AG09309 (cell line): ENCODE measurements around the gene TP53BP1.

ENCODE experiments used
- DNase-seq: peaks from one replicate; pipeline ENCODE4 v3.0.0-alpha.2; 2010; ENCODE audit warnings: low read depth
- H3K4me3 ChIP-seq: 2 replicates; pipeline ENCODE4 v1.5.1; 2011; ENCODE audit warnings: mild to moderate bottlenecking, low read depth, low read length, moderate library complexity; ENCODE audit not compliant: control insufficient read depth
- TF ChIP-seq, protein P1 (sequence below): IDR thresholded peaks from 2 replicates; pipeline ENCODE4 v1.5.1; 2011; ENCODE audit warnings: mild to moderate bottlenecking, low read depth, low read length, inconsistent platforms; ENCODE audit not compliant: insufficient read depth, control insufficient read depth; ENCODE audit errors: missing control alignments

Gene TP53BP1

DNA sequence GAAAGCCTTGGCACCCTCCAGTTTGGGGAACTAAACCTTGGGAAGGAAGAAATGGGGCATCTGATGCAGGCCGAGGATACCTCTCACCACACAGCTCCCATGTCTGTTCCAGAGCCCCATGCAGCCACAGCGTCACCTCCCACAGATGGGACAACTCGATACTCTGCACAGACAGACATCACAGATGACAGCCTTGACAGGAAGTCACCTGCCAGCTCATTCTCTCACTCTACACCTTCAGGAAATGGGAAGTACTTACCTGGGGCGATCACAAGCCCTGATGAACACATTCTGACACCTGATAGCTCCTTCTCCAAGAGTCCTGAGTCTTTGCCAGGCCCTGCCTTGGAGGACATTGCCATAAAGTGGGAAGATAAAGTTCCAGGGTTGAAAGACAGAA lies 32.2 kb upstream of the TP53BP1 start:
- DNase-seq, result no peak
- TF ChIP-seq, protein P1, sequence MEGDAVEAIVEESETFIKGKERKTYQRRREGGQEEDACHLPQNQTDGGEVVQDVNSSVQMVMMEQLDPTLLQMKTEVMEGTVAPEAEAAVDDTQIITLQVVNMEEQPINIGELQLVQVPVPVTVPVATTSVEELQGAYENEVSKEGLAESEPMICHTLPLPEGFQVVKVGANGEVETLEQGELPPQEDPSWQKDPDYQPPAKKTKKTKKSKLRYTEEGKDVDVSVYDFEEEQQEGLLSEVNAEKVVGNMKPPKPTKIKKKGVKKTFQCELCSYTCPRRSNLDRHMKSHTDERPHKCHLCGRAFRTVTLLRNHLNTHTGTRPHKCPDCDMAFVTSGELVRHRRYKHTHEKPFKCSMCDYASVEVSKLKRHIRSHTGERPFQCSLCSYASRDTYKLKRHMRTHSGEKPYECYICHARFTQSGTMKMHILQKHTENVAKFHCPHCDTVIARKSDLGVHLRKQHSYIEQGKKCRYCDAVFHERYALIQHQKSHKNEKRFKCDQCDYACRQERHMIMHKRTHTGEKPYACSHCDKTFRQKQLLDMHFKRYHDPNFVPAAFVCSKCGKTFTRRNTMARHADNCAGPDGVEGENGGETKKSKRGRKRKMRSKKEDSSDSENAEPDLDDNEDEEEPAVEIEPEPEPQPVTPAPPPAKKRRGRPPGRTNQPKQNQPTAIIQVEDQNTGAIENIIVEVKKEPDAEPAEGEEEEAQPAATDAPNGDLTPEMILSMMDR, result no peak
- no peak overlapping the region for H3K4me3 ChIP-seq

DNA sequence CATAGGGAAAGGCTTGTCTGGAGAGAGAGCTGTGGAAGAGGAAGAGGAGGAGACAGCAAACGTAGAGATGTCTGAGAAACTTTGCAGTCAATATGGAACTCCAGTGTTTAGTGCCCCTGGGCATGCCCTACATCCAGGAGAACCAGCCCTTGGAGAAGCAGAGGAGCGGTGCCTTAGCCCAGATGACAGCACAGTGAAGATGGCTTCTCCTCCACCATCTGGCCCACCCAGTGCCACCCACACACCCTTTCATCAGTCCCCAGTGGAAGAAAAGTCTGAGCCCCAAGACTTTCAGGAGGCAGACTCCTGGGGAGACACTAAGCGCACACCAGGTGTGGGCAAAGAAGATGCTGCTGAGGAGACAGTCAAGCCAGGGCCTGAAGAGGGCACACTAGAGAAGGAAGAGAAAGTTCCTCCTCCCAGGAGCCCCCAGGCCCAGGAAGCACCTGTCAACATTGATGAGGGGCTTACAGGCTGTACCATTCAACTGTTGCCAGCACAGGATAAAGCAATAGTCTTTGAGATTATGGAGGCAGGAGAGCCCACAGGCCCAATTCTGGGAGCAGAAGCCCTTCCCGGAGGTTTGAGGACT lies 31.4 kb upstream of the TP53BP1 start:
- TF ChIP-seq, protein P1, result no peak
- DNase-seq, result no peak
- no peak overlapping the region for H3K4me3 ChIP-seq

DNA sequence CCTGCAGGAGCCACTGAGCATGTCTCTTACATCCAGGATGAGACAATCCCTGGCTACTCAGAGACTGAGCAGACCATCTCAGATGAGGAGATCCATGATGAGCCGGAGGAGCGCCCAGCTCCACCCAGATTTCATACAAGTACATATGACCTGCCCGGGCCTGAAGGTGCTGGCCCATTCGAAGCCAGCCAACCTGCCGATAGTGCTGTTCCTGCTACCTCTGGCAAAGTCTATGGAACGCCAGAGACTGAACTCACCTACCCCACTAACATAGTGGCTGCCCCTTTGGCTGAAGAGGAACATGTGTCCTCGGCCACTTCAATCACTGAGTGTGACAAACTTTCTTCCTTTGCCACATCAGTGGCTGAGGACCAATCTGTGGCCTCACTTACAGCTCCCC lies 30.7 kb upstream of the TP53BP1 start:
- TF ChIP-seq, protein P1, result no peak
- H3K4me3 ChIP-seq, result no peak overlapping the region
- no peak for DNase-seq

DNA sequence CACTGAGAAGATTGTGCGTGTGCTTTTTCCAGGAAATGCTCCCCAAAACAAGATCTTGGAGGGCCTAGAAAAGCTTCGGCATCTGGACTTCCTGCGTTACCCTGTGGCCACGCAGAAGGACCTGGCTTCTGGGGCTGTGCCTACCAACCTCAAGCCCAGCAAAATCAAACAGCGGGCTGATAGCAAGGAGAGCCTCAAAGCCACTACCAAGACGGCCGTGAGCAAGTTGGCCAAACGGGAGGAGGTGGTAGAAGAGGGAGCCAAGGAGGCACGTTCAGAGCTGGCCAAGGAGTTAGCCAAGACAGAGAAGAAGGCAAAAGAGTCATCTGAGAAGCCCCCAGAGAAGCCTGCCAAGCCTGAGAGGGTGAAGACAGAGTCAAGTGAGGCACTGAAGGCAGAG lies 29.3 kb upstream of the TP53BP1 start:
- no peak for DNase-seq
- H3K4me3 ChIP-seq, result no peak overlapping the region
- TF ChIP-seq, protein P1, result no peak

DNA sequence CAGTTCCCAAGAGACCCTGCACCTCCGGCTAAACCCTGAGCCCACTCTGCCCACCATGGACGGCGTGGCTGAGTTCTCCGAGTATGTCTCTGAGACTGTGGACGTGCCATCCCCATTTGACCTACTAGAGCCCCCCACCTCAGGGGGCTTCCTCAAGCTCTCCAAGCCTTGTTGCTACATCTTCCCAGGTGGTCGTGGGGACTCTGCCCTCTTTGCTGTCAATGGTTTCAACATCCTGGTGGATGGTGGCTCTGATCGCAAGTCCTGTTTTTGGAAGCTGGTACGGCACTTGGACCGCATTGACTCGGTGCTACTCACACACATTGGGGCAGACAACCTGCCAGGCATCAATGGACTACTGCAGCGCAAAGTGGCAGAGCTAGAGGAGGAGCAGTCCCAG lies 28.5 kb upstream of the TP53BP1 start:
- TF ChIP-seq, protein P1, result no peak
- DNase-seq, result no peak
- no peak overlapping the region for H3K4me3 ChIP-seq

DNA sequence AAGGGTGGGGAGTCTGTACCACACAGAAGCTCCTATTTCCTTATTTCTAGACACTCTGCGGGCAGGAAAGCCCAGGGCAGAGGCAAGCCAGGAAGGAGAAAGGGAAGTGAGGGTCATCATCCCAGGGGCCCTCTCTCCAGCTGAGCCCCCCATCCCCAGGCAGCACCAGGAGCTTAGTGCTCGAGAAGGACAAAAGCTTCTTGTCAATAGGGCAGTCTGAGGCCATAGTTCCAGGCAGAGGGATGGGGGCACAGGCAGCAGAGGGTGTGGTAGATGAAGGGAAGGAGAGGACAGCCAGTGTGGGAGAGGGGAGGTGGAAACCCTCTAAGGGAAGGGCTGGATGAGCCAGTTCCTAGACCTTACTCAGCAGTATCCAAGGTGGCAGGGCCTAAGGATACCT lies 27.2 kb upstream of the TP53BP1 start:
- DNase-seq, result no peak
- TF ChIP-seq, protein P1, result no peak
- no peak overlapping the region for H3K4me3 ChIP-seq

DNA sequence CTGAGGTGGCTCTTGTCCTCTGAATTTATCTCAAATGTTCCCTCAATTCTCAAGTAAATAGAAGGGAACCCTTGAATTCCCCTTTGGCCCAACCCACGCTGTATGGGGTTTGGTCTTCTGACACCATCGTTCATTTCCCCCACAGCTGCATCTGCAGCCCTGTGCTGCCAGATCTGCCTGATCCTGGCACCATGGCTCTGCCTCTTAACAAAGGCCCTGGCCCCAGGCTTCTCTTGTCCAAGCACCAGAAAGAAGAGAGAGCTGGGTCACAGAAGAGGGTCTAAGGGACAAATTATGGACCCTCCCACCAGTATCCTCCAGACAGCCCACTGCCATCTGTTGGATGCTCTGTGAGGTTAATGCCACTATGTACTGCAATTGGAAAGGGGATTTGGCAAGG lies 26.2 kb upstream of the TP53BP1 start:
- no peak for DNase-seq
- TF ChIP-seq, protein P1, result no peak
- peak overlapping the region; percentile 91; the same call in 1 of the 2 replicates for H3K4me3 ChIP-seq
